HG03196 (cell line): ENCODE results near the gene CDH4.

ENCODE experiments used
- ATAC-seq: cut with Tn5 transposase; IDR thresholded peaks from one replicate; pipeline ENCODE4 v1.9.1; 2021; ENCODE audit not compliant: unreplicated experiment

CDH4 gene

DNA sequence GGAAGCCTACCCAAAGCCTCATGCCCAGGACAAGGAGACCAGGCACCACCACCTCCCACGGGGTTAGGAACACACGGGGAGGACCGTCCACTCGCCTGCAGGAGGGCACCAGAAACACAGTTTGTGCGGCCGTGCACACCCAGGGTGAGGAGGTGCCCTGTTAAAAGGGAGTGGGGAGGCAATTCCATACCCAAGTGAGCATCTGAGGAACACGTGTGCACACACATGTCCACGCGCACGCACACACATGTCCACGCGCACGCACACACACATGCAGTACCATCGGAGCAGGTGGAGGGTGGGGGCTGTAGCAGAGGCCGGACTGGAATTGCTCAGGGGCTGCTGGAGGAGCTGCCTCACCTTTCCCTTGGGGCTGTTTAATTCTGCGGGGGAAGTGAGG lies 554.3 kb downstream of the CDH4 start:
- no peak for ATAC-seq

DNA sequence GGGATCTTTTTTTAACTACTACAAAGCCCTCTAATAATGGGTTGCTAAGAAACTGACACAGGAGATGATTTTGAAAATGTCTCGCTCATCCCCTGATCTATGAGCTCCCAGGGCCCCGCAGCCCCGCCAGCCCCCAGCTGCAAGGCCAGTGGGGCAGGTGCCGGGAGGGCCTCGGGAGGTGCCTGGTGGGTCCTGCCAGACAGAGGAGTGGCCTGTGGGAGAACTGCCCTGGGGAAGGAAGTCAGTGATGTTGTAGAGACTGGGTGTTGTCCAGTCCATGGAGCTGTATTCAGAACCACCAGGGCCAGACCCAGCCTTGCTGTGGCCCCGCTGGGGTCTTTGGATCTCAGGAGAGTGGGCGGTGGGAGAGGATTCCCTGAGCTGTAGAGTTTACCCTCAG lies 554.9 kb downstream of the CDH4 start:
- no peak for ATAC-seq

DNA sequence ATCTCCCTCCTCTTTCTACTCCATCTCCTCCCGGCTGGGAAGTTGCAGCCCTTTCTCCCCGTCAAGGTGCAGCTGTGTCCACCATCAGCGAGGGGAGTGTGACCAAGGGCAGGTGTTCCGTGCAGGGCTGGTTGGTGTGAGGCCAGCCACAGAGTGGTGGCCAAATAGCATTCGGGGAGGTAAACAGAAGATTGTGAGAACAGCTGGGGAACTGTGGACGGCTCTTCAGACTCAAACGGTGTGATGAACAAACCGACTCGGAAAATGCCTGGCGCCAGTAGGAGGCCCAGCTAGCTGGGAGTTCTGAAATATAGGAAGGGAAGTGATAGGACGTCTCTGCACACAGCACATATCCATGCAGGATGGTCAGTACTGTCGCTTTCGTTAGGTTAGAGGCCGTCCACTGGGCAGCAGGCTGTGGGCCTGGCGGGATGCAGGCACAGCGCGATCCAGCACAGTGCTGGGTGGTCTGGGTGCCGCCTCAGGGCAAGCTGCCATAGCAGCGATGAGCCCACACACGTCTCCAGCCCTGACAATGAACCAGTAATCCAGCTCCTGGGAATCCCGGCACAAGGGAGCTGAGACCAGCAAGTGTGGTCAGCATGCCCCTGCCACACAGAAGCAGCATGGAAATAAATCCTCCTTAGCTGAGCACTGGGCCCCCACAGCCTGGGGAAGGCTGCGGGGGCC lies 555.6 kb downstream of the CDH4 start:
- ATAC-seq: no peak

DNA sequence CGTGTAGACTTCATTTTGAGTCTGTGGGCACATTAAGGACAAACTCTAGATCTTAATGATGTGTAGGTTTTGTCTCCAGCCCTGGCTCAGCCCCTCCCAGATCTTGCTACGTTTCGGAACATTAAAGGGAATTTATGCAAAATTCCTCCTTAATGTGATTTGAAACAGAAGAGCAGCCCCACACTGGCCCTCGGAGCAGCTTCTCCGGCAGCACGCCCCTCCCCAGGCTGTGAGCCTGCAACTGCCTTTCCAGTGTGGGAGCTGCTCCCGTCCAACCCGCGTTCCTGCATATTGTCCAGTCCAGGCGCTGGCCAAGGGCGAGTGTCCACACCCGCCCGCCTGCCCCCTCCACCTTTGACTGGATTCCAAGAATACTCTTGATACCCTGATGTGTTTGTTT lies 556.4 kb downstream of the CDH4 start:
- ATAC-seq: no peak

DNA sequence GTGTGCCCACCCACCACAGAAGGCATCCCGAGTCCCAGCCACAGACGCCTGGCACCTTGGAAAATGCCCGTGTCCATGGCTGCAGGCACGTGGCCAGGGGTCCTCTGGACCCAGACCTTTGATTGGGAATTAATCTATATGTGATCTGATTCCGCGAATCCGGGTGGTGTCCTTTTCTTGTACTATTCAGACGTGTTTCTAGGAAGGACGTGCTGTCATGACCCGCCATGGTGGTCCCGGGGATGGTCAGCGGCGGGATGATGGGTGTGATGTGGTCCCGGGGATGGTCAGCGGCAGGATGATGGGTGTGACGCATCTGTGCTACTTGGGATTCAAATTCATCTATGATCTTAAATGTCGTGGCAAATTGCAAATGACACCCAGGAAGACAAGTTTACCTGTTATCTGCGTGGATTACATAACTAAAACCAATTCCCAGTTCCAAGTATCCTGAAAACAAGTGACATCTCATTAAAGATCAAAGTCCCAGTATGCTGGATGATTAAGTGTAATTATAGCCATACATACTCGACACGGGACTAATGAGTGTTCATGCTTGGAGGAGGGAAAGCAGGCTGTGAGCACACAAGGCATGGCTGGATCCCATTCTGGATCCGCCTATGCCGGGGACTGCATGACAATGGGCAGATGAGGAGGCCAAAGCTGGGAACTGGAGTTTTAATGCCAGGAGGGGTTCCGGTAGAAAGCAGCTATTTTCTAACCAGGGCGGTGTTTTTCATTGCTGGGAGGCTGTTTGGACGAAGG lies 557.1 kb downstream of the CDH4 start:
- no peak for ATAC-seq

DNA sequence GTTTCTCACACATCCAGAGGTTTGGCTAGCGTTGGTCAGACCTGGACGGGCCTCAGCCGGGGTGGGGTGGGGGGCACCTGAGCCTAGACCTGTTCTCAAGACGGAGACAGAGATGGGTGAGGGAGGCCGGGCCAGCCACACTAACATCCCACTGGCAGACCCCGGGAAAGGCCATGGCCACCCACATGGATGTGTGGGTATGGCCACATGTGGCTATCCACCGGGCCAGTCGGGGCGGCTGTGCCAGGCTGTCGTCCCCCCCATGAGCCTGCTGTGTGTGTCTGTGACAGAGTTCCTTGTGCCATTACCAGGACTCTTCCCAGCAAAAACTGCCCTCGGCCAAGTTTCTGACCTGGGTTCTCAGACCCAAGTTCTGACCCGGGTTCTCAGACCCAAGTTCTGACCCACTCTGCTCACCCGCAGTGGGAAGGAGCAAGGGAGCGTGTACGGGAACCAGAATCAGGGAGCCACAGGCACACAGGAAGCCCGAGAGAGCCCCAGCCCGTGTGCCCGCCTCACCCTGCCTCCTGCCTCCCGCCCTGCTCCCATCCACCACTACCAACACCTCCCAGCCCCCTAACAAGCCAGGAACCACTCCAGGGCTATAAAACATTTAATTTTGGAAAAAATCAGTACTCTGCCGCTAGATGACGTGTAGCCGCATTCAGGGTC lies 558.1 kb downstream of the CDH4 start:
- no peak for ATAC-seq

DNA sequence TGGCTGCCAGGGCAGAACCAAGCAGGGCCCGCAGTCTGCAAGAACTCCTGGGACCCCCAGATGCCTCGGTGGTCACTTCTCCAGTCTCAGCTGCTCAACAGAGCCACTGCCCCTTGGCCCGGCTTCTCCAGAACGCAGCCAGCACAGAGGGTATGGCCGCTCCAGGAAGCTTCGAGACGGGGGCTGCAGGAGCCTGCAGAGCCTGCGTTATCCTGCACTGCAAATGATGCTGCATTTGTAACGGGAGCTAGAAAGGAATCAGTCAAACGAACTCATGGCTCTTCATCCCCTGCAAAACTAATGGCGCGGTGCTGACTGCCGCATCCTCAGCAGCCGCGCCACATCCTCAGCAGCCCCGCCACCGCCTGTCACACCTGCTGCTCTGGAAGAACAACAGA lies 558.7 kb downstream of the CDH4 start:
- no peak for ATAC-seq

DNA sequence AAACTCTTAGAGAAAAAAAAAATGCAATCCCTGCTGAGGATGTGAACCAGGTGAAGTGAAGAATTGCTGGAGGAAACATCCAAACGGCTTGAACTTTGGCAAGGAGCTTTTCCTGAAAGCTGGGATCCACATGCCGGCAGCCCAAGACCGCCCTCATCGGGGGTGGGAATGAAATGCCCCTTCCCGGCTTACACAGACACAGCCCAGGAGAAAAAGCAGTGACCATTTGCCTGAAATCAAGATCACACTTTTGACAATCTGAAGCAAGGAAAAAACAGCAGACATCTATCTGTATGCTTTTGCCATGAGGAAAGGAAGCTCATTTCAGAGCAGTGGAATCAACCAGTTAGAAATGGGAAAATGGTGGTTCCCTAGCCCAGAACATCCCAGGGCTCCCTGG lies 559.1 kb downstream of the CDH4 start:
- no peak for ATAC-seq

DNA sequence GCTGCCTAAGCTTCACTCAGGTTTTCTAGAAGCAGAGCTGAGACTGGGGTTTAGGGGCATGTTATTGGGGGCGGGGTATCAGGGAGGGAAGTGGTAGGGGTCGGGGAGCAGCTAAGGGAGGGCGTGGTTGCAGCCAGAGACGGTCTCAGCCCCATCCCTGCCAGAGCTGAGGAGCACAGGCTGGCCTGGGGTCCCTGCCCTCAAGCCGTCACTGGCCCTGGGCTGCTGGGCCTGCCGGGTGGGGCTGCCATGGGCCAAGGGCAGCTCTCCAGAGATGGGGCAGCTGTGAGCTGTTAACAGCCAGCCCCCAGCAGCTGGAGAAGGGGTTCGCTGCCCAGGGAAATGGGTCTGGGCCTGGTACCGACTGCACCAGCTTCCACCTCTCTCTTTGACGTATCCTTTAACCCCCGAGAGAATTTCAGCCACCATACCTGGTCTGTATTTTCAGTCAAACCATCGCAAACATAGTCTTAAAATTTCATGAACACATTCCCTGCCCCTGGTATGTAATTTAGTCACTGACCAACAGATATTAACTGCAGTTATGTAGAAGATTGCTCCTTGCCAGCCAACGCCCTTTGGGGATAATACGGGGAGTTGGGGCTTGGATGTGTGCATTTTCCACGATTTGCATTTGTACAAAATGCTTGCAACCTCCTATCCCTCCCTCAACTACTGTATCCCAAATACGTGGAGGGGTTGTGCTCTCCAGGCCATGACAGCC lies 560.2 kb downstream of the CDH4 start:
- no peak for ATAC-seq

DNA sequence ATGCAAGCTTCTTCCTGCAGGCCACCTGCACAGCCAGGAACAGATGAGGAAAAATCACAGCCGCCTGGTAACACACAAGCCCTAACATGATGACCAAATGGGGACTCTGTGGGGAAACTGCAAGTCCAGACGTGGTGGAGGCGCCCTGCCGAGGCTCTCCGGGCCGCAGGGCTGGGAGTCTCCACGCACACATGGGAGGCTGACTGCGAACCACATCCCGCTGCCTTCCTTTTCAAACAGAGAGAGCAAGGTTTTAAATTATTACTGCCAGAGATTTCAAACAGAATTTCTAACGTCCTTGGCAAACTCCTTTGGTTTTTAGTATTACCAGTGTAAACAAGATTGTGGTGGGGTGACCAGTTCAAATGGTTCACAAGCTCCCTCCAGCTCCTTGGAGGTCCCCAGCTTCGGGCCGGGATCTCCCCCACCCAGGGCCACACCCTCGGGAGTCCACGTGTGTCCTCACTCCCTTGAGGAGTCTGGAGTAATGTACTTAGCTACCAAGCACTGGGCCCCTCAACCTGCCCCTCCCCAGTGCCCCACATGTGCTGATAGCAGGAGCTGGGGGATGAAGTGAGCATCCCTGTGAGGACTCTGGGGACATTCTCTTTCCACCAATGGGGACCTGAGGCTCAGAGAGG lies 560.9 kb downstream of the CDH4 start:
- ATAC-seq: no peak

DNA sequence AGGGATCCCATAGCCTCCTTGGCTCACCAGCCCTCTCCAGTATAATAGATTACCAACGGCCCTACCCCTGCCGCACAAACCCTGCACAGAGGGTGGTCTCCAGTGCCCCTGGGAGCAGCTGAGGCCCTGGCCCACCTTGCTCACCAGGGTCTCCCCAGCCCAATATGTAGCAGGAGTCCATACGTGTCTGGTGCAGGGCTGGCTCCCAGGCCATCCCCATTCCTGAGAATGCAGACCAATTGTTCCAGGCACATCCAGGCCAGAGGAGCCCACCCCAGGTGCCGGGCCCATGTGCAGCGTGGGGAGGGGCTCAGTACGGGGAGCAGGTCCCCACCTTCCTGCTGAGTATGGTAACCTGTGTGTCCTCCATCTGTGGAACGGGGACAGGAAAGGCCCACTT lies 561.7 kb downstream of the CDH4 start:
- ATAC-seq: no peak

DNA sequence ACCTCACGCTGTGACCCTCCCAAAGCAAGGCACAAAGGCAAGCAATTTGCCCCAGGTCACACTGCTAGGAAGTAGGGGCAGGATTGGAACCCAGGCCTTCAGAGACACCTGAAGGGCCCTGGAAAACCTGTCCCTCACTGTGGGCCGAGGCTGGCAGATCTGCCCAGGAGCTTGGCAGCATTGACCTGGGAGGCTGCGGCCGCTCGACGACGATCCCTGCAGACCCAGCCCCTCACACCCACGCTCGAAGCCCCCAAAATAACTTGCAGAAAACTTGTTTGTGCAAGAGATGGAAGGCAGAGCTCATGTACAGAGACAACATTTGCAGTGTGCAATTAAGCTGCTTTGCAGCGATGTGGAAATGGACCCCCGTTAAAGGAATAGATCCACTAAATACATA lies 562.2 kb downstream of the CDH4 start:
- ATAC-seq: no peak

DNA sequence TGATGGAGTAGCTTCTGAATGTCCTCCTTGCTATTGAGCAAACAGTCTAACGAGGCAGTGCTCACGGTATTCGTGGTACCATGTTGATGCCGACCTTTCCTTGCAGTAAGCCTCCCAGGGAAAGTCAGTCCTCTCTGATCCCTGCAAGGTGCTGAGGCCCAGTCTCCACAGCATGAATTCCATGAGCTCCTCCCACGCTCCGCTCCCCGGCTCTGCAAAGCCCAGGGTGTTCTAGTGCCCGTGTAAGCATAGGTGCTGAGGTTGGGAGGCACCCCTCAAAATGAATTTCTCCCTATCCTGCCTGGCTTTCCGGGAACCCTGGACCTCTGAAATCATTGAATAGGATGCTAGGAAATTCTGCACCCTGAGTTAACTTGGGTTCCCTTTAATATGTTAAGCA lies 562.7 kb downstream of the CDH4 start:
- no peak for ATAC-seq

DNA sequence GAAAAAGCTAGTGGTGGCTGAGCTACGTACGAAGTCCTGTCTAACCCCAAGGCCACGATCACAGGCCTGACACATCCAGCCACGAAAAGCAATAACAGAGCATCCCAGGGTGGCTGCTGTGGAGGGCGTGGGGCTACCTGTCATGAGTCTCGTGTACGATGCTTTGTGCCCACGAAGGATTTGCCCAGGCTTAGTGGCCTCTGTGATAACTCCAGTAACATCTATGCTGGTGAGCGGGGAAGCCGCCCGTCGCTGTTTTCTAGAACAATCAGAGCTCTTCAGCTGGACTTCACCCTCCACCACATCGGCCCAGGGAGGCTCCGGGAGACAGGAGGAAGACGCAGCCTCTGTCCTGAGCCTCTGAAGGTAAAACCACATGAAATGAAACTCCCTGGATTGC lies 563.1 kb downstream of the CDH4 start:
- ATAC-seq: no peak

DNA sequence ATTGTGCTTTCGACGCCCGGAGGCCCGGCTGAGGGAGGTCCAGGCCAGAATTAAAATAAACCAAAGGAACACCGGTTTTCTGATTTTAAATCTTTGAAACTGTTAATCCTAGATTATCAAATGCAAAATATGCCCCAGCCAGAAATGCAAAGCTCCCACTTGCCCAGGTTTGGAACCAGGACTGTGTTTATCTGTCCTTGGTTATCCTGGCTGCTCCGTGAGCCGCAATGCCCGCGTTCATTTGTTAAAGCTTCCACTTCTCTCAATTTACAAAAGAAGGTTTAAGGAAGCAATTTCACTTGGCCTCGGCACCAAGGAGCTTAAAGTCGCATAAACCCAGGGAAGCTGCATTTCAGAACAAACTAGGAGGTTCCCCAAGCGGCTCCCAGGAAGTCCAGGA lies 563.6 kb downstream of the CDH4 start:
- no peak for ATAC-seq

DNA sequence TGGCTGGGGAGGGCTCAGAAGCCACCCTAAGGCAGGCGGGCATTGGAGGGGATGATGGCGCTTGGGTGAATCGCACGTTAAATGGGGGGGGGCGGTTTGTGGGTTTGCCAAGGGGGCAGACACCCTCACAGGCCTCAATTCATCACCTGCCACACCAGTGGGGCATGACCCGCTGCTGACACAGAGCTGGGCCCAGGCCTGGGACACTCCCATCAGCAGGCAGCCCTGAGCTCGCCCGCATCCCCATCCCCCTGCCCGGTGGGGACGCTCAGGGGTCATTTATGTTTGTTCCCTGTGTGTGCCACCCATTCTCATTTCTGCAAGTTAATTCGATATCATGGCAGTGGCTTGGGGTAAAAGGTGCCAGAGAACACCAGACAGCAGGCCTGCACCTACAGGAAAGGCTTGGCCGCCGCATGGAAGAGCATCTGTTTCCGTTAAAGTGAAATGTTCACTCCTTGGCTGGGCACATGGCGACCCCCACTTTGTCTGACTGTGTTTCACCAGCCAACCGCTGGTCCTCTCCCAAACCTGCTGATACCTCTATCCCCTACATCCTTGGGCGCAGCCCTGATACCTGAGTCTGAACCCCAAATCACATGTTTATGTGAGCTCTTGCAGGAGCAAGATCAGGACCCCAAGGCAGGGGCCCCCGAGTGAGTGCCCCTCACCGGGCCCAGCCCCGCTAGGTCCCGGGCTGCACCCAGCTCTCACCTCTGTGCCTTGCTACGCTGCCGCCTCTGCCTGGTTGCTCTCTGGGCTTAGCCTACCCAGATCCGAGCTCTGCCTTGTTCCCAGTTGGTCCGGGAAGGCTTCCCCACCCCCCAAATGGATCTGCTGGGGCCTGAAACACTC lies 564.8 kb downstream of the CDH4 start:
- no peak for ATAC-seq

DNA sequence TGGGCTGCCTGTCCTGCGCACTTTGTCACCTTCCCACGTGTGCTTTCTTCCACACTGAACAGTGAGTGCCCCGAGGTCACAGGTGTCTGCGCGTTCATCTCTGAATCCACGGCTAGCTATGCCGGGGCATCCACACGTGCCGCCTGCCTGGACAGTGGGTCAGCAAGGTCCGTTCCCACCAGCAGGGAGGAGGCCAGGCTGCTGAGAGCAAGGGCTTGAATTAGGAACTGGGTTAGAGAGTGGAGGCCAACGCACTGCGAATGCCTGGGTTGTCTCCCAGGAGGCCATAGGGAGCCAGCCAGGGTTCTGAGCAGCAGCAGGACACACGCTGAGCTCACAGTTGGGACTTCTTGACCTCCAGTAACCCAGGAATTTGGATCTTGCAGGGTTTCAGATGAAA lies 565.5 kb downstream of the CDH4 start:
- no peak for ATAC-seq

DNA sequence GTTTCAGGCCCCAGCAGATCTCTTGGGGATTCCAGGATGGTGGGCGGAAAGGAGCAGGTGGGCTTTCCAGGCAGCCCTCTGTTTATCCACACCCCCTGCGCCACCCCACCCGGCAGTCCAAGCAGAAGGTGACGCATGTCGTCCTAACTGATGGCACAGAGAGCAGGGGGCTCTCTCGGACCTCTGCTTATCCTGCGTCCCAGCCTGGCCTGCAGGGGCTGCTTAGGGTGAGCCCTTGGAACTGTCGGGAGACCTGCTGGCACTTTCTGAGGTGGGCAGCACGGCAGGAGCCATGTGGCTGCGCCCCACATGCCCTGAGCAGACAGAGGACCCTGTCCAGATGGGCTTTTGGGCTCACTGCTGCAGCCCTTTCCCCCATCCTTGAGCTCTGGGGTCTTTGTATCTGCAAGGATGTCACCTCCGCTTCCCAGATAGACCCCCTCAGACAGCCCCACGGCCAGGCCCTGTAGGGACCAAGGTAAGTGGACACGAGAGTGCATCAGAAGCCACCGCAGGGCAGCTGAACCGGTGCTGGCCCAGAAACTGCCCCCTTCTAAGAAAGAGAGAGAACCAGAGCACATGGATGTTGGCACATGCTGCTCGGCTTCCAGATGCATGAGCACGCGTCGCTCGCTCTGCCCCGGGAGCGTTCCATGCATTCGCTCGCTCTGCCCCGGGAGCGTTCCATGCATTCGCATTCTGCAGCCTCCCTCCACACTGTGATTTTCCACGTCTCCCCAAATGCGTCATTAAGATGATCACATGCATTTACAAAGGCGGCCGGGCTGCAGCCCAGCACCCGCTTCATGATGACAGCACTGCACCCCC lies 566.9 kb downstream of the CDH4 start:
- no peak for ATAC-seq

DNA sequence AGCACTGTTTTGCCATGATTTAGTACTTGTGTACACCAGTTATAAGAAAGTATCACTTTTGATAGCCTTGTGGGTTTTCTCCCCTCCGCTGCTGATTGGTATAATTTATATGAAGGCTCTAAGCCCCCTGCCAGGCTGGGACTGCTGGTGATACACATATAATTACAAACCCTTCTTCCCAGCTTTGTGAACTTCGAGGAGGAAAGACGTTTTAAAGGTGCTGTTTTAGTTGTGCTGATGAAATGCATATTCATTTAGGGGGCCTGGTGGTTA lies 567.4 kb downstream of the CDH4 start:
- no peak for ATAC-seq
